Measurements from ENCODE around the gene TMEM59L. TPM values are rescaled to one million over a fixed set of nuclear protein-coding genes. Genes with fewer than 3 reads are reported as not detected.
A peak's percentile ranks its signal among the peaks of the same experiment; 100 is the strongest.
"Not testable (repeated sequence)": the region's sequence is repeated elsewhere in the genome, so short reads cannot be mapped to it uniquely, and the experiment has no call there.

TMEM59L gene
- total and polyA plus RNA-seq, 8 donors: 1.6 to 41.9 (median 33.5) TPM

DNA sequence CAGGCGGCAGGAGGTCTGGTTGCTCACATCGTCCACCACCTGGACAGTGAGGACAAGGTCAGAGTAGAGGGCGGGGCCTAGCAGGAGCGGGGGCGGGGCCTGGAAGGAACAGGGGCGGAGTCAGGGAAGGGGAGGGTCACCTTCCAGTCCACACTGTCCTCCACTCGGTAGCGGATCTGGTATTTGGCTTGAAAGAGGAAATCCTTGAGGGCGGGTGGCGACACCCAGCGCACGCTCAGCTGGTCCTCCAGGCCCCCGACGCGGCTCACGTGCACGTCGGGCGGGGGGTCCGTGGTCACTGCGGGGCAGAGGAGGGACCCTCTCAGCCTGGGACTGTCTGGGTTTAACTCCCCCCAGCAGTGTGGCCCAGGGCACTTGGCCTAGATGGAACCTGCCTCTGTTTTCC is 15.9 kb upstream of the TMEM59L start:
- Histone ChIP-seq H3K27ac (no peak overlapping the region), H3K36me3 (no peaks in the 10 kb centered on the region), H3K4me1 (peaks cover 8 to 21% of the 10 kb centered on the region in 2 donors), H3K9me3 (no peaks in the 10 kb centered on the region), H3K4me3 (no peak overlapping the region), H3K27me3 (peaks cover 0 to 82% of the 10 kb centered on the region in 2 donors)
- intact Hi-C loops (cut with DNase I): loop anchor here in 1 of 2 donors (10.0 kb wide), 1 partner anchor 78 kb away; no protein-coding TSS in a partner anchor
- ATAC-seq: peak; percentile 17
- TF ChIP-seq, protein P1, sequence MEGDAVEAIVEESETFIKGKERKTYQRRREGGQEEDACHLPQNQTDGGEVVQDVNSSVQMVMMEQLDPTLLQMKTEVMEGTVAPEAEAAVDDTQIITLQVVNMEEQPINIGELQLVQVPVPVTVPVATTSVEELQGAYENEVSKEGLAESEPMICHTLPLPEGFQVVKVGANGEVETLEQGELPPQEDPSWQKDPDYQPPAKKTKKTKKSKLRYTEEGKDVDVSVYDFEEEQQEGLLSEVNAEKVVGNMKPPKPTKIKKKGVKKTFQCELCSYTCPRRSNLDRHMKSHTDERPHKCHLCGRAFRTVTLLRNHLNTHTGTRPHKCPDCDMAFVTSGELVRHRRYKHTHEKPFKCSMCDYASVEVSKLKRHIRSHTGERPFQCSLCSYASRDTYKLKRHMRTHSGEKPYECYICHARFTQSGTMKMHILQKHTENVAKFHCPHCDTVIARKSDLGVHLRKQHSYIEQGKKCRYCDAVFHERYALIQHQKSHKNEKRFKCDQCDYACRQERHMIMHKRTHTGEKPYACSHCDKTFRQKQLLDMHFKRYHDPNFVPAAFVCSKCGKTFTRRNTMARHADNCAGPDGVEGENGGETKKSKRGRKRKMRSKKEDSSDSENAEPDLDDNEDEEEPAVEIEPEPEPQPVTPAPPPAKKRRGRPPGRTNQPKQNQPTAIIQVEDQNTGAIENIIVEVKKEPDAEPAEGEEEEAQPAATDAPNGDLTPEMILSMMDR (IDR thresholded peaks at IDR 0.05): no peak
- peak in 1 of 4 donors; percentile 85 for DNase-seq

DNA sequence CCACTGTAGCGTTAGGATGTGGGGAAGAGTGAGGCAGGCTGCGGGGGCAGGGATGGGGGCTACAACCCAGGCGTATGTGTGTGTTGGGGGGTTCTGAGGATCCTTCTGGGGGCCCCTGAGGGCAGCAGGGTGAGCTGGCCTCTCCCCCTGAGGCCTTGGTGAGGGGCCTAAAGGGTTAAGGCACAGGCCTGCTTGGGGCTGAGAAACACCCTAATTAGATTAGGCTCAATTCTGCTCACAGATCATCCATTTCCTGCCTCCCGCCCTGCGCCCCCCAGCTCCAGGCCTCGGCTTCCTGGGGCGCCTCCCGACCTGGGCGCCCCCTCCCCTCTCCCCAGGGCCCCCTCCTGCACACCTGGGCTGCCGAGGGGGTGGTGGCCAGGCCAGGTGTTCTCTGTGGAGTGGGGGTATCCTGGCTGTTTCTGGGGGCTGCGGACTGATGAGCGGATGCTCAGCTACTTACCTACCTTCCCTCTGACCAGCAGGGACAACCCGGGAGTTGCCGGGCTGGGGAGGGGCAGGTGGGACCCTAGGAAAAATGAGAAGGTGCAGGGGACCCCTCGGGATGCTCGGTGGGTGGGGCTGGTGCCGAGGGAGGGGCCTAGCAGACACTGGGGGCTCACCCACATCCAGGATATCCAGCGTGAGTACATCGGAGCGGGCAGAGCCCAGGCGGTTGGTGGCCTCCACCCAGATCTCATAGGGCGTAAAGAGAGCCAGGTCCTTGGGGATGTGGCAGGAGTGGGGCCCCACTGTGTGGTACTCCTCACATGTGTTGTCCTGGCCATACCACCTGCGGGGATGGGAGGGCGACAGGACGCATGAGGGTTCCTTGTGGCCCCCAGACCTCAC is 14.6 kb upstream of the TMEM59L start:
- DNase-seq (peak in 1 of 4 donors; percentile 43), ATAC-seq (no peak)
- Histone ChIP-seq H3K9me3 (no peaks in the 10 kb centered on the region), H3K4me1 (peaks cover 8 to 21% of the 10 kb centered on the region in 2 donors), H3K27ac (no peak overlapping the region), H3K36me3 (no peaks in the 10 kb centered on the region), H3K4me3 (no peak overlapping the region), H3K27me3 (peaks cover 0 to 95% of the 10 kb centered on the region in 2 donors)
- intact Hi-C loops (cut with DNase I): loop anchor here in 1 of 2 donors (10.0 kb wide), 1 partner anchor 77 kb away; no protein-coding TSS in a partner anchor
- TF ChIP-seq, protein P1 (IDR thresholded peaks at IDR 0.05): no peak

DNA sequence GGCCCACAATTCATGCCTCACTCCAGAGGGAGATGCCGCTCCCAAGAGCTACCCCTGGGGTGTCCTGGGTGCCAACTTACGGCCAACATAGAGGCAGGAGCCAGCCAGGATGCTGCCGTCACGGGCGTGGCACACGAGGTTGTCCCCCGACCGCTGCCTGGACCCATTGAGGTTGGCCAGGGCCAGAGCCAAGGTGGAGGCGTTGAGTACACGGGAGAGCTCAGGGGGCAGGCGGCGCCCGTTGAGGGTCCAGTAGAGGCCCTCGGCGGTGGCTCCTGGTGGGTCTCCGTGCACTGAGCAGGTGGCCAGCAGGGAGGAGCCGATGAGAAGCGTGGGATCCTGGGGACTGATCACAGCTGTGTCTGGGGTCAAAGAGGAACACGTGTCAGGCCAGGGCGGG is 13.2 kb upstream of the TMEM59L start:
- TF ChIP-seq, protein P1 (IDR thresholded peaks at IDR 0.05): no peak
- Histone ChIP-seq H3K27me3 (peaks cover 10 to 98% of the 10 kb centered on the region in 2 donors), H3K9me3 (no peaks in the 10 kb centered on the region), H3K4me1 (peaks cover 6 to 19% of the 10 kb centered on the region in 2 donors), H3K27ac (no peak overlapping the region), H3K4me3 (no peak overlapping the region), H3K36me3 (no peaks in the 10 kb centered on the region)
- DNase-seq (no peak), ATAC-seq (no peak)
- intact Hi-C loops (cut with DNase I): loop anchor here in 1 of 2 donors (10.0 kb wide), 1 partner anchor 75 kb away; no protein-coding TSS in a partner anchor

DNA sequence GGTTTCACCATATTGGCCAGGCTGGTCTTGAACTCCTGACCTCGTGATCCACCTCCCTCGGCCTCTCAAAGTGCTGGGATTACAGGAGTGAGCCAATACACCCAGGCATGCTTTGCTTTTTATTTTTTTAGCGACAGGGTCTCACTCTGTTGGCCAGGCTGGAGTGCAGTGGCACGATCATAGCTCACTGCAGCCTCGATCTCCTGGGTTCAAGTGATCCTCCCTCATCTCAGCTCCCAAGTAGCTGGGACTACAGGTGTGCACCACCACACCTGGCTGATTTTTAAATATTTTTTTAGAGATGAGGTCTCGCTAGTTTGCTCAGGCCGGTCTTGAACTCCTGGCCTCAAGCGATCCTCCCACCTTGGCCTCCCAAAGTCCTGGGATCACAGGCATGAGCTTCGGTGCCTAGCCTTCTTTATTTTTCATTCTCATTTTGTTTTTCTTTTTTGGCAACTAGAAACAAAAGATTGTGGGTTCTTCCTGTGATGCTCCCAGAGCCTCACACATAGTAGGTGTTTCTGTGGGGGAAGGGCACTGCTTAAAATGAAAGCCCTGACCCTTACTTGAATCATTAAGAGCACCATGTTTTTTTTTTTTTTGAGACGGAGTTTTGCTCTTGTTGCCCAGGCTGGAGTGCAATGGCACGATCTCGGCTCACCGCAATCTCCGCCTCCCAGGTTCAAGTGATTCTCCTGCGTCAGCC is 11.8 kb upstream of the TMEM59L start:
- H3K36me3 ChIP-seq; H3K4me3 ChIP-seq; H3K27ac ChIP-seq; DNase-seq; intact Hi-C loops (cut with DNase I); H3K9me3 ChIP-seq; ATAC-seq: not testable (repeated sequence)
- Histone ChIP-seq H3K4me1 (peaks cover 0 to 14% of the 10 kb centered on the region in 2 donors), H3K27me3 (peaks cover 23 to 98% of the 10 kb centered on the region in 2 donors)

DNA sequence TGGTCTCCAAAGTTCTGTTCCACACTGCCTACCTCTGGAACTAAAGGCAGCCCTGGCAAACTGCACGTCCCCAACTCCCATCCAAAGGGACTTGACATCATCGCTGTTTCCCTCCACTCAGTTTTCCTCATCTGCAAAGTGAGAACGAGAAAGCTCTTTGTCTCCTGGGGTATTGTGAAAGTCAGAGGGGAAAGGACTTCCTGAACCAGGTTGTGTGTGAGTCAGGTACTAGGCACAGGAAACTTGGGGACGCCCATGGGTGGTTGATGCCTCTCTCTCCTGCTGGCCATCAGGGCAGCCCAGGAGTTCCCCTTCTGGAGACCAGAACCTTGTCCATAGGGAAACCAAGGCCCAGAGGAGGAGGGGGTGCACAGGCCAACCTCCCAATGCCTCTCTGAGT is 10.8 kb upstream of the TMEM59L start:
- Histone ChIP-seq H3K4me1 (peaks cover 0 to 19% of the 10 kb centered on the region in 2 donors), H3K27me3 (peaks cover 28 to 96% of the 10 kb centered on the region in 2 donors), H3K4me3 (no peak overlapping the region), H3K36me3 (no peaks in the 10 kb centered on the region), H3K27ac (no peak overlapping the region), H3K9me3 (no peaks in the 10 kb centered on the region)
- intact Hi-C loops (cut with DNase I): no loop called here
- no peak for DNase-seq
- TF ChIP-seq, protein P1 (IDR thresholded peaks at IDR 0.05): no peak
- ATAC-seq: no peak
